T-helper 22 cell (primary cell): ENCODE measurements around the gene RAB40A.
A peak's percentile ranks its signal among the peaks of the same experiment; 100 is the strongest.

Experiments used
- DNase-seq: peaks from one replicate; pipeline ENCODE4 v3.0.0-alpha.2; 2020; ENCODE audit warnings: low read depth

Gene RAB40A

DNA sequence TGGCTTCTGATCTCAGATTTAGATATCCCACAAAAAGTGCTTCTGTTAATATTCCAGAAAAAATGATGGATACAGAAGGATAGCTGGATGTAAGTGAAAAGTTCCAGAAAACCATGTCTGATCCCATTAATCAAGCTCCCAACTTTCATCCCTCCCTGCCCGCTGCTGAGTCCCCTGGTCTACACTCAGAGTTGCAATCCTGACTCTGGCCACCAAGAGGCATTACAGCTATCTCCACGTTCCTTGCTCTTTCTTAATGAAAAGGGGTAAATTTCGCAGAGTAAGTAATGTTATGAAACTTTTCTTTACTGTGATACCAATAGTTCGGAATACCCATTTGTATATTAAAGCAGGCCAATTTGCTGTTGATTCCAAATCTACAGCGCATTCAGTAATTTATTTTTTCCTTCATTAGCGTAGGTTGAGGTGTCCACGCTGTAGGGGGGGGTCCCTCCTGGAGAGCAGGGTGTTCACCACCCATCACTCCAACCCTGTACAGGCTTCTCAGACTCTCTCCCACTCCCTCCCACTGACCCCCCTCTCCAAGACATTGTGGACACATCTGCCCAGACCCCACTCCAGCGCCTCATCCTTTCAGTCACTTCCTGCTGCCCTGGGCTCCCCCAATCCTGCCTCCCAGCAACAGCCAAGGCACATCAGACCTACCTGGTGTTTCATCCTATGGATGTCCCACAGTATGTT lies 55.1 kb downstream of the RAB40A start:
- DNase-seq, result no peak

DNA sequence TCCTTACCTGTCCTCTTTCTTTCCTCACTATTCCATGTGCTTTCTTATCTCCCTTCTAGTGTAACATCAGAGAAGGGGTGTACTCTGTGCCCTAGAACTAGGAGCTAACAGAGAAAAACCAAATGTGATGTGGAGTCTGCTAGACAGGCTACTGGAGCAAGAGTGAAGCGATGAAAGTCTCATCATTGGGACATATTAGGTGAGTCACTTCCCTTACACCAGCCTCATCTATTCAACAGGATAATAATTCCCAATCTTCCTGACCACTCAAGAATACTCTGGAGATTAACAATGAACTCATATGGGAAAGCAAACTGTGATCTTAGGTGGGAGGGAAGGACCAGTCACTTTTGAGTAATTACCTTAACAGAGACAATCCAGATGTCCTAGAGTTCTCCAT lies 58.1 kb downstream of the RAB40A start:
- no peak for DNase-seq

DNA sequence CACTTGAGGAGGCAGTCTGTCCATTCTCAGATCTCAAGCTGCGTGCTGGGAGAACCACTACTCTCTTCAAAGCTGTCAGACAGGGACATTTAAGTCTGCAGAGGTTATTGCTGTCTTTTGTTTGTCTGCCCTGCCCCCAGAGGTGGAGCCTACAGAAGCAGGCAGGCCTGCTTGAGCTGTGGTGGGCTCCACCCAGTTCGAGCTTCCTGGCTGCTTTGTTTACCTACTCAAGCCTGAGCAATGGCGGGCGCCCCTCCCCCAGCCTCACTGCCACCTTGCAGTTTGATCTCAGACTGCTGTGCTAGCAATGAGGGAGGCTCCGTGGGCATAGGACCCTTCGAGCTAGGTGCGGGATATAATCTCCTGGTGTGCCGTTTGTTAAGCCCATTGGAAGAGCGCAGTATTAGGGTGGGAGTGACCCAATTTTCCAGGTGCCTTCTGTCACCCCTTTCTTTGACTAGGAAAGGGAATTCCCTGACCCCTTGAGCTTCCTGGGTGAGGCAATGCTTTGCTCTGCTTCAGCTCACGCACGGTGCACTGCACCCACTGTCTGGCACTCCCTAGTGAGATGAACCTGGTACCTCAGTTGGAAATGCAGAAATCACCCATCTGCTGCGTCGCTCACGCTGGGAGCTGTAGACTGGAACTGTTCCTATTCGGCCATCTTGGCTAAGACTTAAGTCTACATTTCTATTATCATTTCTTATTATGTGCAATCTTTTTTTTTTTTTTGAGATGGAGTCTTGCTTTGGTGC lies 59.1 kb downstream of the RAB40A start:
- DNase-seq, result peak; percentile 37

DNA sequence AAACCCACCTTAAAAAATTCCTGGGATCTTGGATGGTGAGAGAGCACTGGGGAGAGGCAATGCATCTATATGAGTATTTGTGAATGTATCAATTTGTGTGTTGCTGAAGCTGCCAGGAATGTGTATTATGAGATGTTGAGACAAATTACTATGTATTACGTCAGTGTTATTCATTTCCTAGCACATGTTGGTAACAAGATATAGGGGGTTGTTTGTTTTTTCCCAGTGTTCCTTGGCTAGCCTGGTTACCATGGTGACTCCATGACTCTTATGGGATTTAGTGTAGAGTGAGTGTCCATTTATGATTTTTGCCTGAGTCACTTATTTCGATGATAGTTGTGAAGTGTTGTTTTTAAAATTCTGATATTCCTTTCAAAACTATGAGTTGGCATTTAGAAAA lies 65.6 kb downstream of the RAB40A start:
- DNase-seq, result no peak
